Sigmoid colon (tissue), 4 donors: ENCODE data around the gene ERAS.

Source experiments
- CTCF ChIP-seq, 4 experiments: fragments of 450-650 bp in 3 of 4; fragments of 200-600 bp in 1 of 4; IDR thresholded peaks; one replicate each; pipeline ENCODE4 v1.5.1; 2016 to 2019; ENCODE audit warnings: antibody characterized with exemption in 4 of 4, mild to moderate bottlenecking in 3 of 4, moderate library complexity in 2 of 4
- EP300 ChIP-seq, 4 donors: sonication (generic); formaldehyde crosslinking; IDR thresholded peaks; one replicate each; pipeline ENCODE4 v1.6.1; 2017; ENCODE audit warnings: antibody characterized with exemption in 4 of 4
- POLR2A ChIP-seq, 2 donors: fragments of 450-650 bp; IDR thresholded peaks; one replicate each; pipeline ENCODE4 v1.6.1; 2016; ENCODE audit warnings: antibody characterized with exemption in 2 of 2, mild to moderate bottlenecking in 2 of 2, moderate library complexity in 2 of 2

- TF ChIP-seq CTCF (IDR thresholded peaks at IDR 0.05) (no peak), POLR2A (IDR thresholded peaks at IDR 0.05) (no peak), EP300 (IDR thresholded peaks at IDR 0.05) (no peak)
Measured at GRCh38 chrX:48816014-48816810, 10.1 kb upstream of the ERAS start.
